DMS 273 (cell line): Measurements from ENCODE around the gene CATSPERB.
"Not testable (repeated sequence)": the region's sequence is repeated elsewhere in the genome, so short reads cannot be mapped to it uniquely, and the experiment has no call there.

Experiments
- DNase-seq: peaks from one replicate; lab custom pipeline; 2025; ENCODE audit not compliant: unreplicated experiment; lab: John Stamatoyannopoulos, UW

The CATSPERB gene

DNA sequence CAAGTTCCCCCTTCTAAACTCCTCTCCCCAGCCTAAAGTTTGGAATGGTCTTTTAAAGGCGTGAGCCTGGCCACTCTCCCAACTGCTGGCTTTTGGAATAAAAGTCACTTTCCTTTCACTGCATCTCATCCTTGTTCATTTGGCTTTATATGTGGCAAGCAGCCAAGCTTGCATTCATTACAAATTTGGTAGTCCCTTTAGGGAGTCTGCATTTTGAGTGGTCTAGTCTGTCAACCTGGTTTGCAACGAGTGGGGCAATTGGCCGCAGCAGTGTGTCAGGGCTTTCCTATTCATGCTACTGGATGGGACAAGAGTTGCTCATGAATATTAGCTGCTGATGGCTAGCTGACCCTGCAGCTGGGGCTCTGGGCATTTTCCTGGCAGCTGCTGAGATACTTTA lies 57.0 kb downstream of the CATSPERB start:
- DNase-seq: no peak

GRCh38 chr14:91669867-91670266 lies 62.0 kb downstream of the CATSPERB start:
- DNase-seq: no peak

GRCh38 chr14:91667101-91667500 lies 64.8 kb downstream of the CATSPERB start:
- not testable (repeated sequence) for DNase-seq

GRCh38 chr14:91660790-91661189 lies 71.1 kb downstream of the CATSPERB start:
- DNase-seq: no peak

GRCh38 chr14:91654836-91655235 lies 77.0 kb downstream of the CATSPERB start:
- DNase-seq: no peak

- DNase-seq: no peak
Measured at GRCh38 chr14:91653451-91653850, 78.4 kb downstream of the CATSPERB start.

DNA sequence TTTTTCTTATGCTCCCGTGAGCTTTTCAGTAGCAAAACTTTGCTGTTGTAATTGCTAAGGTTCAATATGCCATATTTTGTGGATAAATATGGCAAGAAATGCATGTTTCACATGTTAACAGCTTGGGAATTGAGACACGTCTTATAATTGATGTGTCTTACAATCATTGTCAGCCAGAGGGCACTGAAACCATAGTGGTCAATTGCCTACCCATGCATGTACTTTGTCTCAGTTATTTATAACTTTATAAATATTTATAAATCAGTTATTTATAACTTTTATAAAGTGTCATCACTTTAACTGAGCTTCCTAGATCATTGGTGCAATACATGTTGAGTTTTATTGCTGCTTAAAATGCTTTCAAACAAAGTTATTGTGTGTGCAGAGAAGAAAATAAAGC lies 82.0 kb downstream of the CATSPERB start:
- peak; percentile 46 for DNase-seq

- no peak for DNase-seq
Measured at GRCh38 chr14:91647856-91648255, 84.0 kb downstream of the CATSPERB start.

DNA sequence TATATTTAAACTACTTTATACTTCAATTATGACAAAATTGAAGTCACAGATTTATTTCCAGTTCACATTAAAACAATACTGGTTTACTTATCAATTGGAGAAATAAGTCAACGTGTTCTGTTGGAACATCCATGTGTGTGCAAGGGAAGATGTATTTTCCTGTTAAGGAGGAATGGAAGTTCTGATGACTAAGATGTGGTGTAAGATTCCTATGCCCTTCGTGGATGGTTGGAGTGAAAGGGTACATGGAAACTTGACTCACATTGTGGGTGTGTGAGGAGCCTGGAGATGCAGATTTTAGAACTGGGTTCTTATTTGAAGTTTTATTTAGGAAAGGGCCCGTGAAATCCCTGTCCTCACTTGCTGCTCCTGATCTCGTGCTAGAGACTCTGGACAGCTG lies 95.3 kb downstream of the CATSPERB start:
- DNase-seq: peak; percentile 16

DNA sequence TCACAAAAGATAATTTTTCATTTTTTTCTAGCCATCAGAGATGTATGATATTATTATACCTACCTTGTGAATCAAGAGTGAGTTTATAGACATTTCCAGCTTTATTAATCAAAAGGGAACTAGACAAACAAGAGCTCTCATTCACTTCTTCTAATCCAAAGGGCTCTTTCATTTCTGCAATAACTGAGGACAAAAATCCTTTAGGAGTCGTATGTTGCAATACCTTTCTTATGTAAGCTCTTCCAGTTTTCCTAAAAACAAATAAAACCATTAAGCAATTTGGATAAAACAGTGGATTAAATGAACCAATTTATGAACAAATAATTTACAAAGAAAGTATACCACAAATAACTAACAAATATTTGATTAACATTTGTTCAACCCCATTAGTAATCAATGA lies 107.1 kb downstream of the CATSPERB start:
- no peak for DNase-seq

- DNase-seq: no peak
Measured at GRCh38 chr14:91614187-91614586, 117.7 kb downstream of the CATSPERB start.

DNA sequence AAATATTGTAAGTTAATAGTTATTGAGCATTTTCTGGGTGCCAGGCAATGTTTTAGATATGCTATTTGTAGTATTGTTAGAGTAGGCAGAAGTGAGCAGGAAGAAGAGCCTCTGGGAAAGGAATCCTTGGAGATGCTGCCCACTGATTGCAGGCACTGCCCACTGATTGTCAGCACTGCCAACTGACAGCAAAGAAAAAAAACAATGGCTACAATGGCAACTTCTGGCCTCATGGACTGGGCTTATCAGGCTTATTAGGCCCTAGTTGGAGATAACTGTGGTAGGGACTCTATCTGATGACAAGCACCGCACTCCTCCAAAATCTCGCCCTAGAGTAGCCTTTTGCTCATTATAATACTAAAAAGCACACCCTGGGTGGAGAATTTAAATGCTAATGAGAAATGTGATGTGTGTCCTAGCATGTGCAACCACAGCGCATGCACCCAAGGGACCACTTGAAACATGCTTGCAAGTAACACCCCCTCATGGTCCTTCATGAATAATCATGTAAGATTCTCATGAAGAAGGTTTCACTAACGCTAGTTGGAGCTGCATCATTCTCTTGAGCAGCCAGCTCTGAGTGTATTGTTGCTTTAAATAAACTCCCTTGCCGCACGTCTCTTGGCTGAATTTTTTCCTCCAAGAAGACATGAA lies 118.3 kb downstream of the CATSPERB start:
- no peak for DNase-seq

DNA sequence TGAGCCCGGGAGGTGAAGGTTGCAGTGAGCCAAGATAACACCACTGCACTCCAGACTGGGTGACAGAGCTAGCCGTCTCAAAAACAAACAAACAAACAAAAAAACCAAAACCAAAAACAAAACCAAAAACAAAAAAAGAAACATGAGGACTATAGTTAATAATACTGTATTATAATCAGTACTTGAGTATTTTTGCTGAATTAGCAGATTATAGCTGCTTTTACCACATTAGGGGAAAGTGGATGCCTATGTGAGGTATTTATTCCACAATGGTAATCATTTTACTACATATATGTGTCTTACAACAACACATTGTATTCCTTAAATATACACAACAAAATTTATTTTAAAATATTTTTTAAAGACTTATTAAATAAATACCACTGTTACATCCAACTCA lies 120.4 kb downstream of the CATSPERB start:
- no peak for DNase-seq

GRCh38 chr14:91609161-91609560 lies 122.7 kb downstream of the CATSPERB start:
- no peak for DNase-seq

- no peak for DNase-seq
Measured at GRCh38 chr14:91607322-91608047, 124.4 kb downstream of the CATSPERB start.

DNA sequence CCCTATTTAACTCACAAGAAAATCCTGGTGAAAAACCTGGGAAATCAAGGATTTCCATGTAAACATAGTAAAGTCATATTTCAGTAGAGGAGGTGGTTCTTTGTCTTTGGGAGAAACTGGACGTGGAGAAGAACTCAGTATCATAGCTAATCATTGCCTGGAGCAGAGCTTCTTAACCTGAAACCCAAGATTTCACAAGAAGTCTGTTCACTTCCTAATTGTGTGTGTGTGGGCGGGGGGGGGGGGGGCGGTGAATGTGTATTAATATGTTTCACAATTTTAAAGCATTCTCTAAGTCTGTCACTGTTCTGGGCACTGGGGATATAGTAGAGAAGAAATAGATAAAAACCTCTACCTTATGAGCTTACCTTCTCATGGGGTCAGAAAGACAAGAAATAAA lies 125.0 kb downstream of the CATSPERB start:
- DNase-seq: no peak

GRCh38 chr14:91604611-91605010 lies 127.3 kb downstream of the CATSPERB start:
- DNase-seq: not testable (repeated sequence)

GRCh38 chr14:91599994-91600393 lies 131.9 kb downstream of the CATSPERB start:
- no peak for DNase-seq

DNA sequence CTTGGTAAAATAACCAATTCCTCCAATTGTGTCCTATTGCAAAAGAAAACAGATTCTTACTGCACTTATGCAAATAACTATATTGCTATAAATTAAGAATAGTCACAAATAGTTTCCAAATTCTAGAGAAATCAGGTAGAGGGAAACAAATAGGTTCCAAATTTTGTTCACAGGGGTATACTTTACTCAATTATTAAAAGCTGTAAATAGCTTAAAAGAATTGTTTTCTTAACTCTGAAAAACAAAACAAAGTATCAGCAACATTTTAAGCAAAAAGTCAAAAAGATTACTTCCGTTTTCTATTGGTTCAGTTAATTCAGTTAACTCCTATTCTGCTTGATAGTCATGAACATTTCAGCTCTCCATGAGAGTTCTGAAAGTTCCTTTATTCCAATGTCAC lies 136.2 kb downstream of the CATSPERB start:
- no peak for DNase-seq

GRCh38 chr14:91593957-91594356 lies 137.9 kb downstream of the CATSPERB start:
- not testable (repeated sequence) for DNase-seq

DNA sequence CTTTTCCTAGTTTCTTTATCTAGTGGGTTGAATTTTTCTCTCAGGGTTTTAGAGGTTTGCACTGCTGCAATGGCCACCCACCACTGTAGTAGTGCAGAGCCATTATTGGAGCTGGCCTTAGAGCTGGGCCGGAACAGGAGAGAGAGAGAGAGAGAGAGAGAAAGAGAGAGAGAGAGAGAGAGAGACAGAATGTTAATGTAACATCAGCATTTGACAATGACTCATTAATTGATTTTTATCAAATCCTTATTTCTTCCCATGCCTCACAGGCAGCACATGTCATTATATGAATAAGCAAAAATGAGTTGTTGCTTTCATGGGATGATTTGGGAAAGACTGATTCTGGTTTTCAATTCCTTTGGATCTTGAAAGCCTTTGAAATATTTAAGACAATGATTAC lies 145.5 kb downstream of the CATSPERB start:
- no peak for DNase-seq

GRCh38 chr14:91585856-91586255 lies 146.0 kb downstream of the CATSPERB start:
- no peak for DNase-seq

GRCh38 chr14:91582761-91583160 lies 149.1 kb downstream of the CATSPERB start:
- no peak for DNase-seq
